ENCODE results near the gene CDCA5.

Gene CDCA5

DNA sequence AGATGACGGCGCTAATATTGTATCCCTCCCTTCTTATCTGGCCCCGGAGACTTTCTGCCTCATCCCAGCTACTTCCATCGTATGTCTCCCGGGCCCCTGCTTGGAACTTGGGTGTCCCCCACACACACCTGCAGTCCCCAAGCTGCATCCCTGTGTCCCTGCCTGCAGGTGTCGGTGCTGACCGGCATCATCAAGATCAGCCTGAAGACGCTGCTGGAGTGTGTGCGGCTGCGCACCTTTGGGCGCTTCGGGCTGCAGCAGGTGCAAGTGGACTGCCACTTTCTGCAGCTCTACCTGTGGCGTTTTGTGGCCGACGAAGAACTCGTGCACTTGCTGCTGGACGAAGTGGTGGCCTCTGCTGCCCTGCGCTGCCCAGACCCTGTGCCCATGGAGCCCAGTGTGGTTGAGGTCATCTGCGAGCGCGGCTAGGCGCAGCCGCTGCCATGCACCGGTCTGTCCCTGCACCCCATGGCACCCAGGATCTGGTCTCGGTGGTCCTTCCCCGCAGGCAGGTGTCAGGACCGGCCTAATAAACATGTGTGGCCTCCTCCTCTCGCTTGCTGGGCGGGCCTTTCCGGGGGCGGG is 27.4 kb upstream of the CDCA5 start:
- Histone ChIP-seq H3K9me2 (replicated peaks; ENCODE audit: insufficient read depth, low read length) (no peaks in the 10 kb centered on the region), H3F3A (ENCODE audit: insufficient read depth) (peaks cover 16% of the 10 kb centered on the region), H4K20me1 (ENCODE audit: low read depth, low read length) (no peaks in the 10 kb centered on the region), H2AFZ (ENCODE audit: low read depth, low read length, severe bottlenecking) (no peak overlapping the region), H3K4me2 (ENCODE audit: low read depth, low read length, poor library complexity, severe bottlenecking) (peak overlapping the region; percentile 24), H3K27ac (ENCODE audit: low read depth, low read length) (no peak overlapping the region), H3K4me3 (ENCODE audit: insufficient read depth, low read length, poor library complexity, severe bottlenecking) (no peak overlapping the region), H3K27me3 (ENCODE audit: low read length) (no peaks in the 10 kb centered on the region), H3K9ac (ENCODE audit: low read length) (no peak overlapping the region; the same call in 1 of the 2 replicates), H3K9me3 (ENCODE audit: insufficient read depth, low read length) (no peaks in the 10 kb centered on the region), H3K79me2 (ENCODE audit: insufficient read depth, low read length) (peaks cover 2% of the 10 kb centered on the region), H3K36me3 (ENCODE audit: low read length) (no peaks in the 10 kb centered on the region)
- TF ChIP-seq, protein P1, sequence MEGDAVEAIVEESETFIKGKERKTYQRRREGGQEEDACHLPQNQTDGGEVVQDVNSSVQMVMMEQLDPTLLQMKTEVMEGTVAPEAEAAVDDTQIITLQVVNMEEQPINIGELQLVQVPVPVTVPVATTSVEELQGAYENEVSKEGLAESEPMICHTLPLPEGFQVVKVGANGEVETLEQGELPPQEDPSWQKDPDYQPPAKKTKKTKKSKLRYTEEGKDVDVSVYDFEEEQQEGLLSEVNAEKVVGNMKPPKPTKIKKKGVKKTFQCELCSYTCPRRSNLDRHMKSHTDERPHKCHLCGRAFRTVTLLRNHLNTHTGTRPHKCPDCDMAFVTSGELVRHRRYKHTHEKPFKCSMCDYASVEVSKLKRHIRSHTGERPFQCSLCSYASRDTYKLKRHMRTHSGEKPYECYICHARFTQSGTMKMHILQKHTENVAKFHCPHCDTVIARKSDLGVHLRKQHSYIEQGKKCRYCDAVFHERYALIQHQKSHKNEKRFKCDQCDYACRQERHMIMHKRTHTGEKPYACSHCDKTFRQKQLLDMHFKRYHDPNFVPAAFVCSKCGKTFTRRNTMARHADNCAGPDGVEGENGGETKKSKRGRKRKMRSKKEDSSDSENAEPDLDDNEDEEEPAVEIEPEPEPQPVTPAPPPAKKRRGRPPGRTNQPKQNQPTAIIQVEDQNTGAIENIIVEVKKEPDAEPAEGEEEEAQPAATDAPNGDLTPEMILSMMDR (IDR thresholded peaks at IDR 0.05; ENCODE audit: insufficient read depth, low read length, poor library complexity, severe bottlenecking), result no peak
- no peak for TF ChIP-seq EZH2phosphoT487 (conservative IDR thresholded peaks at IDR 0.05; ENCODE audit: low read length)

DNA sequence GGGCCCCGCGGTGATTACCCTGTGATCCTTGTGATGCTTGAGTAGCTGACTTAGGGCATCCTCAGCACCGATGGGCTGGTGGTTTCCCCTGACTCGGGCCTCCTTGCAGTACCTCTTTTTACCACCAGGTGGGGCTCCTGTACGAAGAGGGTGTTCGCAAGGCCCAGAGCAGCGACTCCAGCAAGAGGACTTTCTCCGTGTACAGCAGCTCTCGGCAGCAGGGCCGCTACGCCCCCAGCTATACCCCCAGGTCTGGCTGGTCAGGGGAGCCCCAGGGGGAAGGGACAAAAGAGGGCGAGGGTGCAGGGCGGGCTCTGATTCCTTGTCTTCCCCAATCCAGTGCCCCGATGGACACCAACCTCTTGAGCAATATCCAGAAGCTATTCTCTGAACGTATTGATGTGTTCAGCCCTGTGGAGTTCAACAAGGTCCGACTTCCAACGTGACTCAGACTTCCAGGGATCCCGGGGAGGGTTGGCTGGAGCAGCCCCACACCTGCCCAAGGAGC is 26.6 kb upstream of the CDCA5 start:
- peaks cover 16% of the 10 kb centered on the region for H3F3A ChIP-seq (ENCODE audit: insufficient read depth)
- H3K9me2 ChIP-seq (replicated peaks; ENCODE audit: insufficient read depth, low read length), result no peaks in the 10 kb centered on the region
- no peaks in the 10 kb centered on the region for H3K36me3 ChIP-seq (ENCODE audit: low read length)
- peak overlapping the region; percentile 47 for H3K27ac ChIP-seq (ENCODE audit: low read depth, low read length)
- H3K79me2 ChIP-seq (ENCODE audit: insufficient read depth, low read length), result no peaks in the 10 kb centered on the region
- H3K9me3 ChIP-seq (ENCODE audit: insufficient read depth, low read length), result no peaks in the 10 kb centered on the region
- H4K20me1 ChIP-seq (ENCODE audit: low read depth, low read length), result no peaks in the 10 kb centered on the region
- no peak overlapping the region for H2AFZ ChIP-seq (ENCODE audit: low read depth, low read length, severe bottlenecking)
- H3K4me3 ChIP-seq (ENCODE audit: insufficient read depth, low read length, poor library complexity, severe bottlenecking), result no peak overlapping the region
- H3K9ac ChIP-seq (ENCODE audit: low read length), result peak overlapping the region; percentile 14; the same call in 1 of the 2 replicates
- TF ChIP-seq, protein P1 (IDR thresholded peaks at IDR 0.05; ENCODE audit: insufficient read depth, low read length, poor library complexity, severe bottlenecking), result peak; percentile 82
- TF ChIP-seq EZH2phosphoT487 (conservative IDR thresholded peaks at IDR 0.05; ENCODE audit: low read length), result no peak
- H3K27me3 ChIP-seq (ENCODE audit: low read length), result no peaks in the 10 kb centered on the region
- H3K4me2 ChIP-seq (ENCODE audit: low read depth, low read length, poor library complexity, severe bottlenecking), result peak overlapping the region; percentile 15

DNA sequence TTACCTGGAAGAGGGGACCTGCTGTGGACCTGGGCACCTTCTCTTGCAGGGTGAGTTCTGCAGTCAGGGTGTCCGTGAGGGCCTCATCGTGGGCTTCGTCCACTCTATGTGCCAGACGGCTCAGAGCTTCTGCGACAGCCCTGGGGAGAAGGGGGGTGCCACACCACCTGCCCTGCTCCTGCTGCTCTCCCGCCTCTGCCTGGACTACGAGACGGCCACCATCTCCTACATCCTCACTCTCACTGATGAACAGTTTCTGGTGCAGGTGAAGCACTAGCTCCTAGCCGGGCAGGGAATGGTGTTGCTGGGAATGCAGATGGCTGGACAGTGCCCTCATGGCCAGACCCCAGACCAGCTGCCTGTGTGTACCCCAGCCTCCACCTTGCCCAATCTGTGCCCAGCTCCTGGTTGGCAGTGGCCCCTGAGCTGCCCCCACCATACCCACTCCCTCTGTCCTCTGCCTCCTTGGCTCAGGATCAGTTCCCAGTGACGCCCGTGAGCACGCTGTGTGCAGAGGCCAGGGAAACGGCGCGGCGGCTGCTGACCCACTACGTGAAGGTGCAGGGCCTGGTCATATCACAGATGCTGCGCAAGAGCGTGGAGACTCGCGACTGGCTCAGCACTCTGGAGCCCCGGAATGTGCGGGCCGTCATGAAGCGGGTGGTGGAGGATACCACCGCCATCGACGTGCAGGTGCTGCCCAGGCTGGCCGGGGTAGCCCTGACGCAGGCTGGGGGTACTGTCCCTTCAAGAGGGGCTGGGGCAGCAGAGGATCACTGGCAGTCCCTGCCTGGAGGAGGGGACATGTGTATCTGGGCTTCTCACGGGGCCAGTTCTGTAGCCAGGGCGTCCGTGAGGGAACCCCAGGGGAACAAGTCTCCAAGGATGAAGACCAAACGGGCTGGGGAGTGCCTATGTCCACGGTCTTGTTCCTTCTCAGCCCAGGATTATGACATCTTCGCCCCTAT is 25.7 kb upstream of the CDCA5 start:
- no peaks in the 10 kb centered on the region for H3K9me3 ChIP-seq (ENCODE audit: insufficient read depth, low read length)
- H3K27ac ChIP-seq (ENCODE audit: low read depth, low read length), result no peak overlapping the region
- H3K36me3 ChIP-seq (ENCODE audit: low read length), result no peaks in the 10 kb centered on the region
- H3K27me3 ChIP-seq (ENCODE audit: low read length), result no peaks in the 10 kb centered on the region
- TF ChIP-seq, protein P1 (IDR thresholded peaks at IDR 0.05; ENCODE audit: insufficient read depth, low read length, poor library complexity, severe bottlenecking), result no peak
- TF ChIP-seq EZH2phosphoT487 (conservative IDR thresholded peaks at IDR 0.05; ENCODE audit: low read length), result no peak
- no peaks in the 10 kb centered on the region for H3K9me2 ChIP-seq (replicated peaks; ENCODE audit: insufficient read depth, low read length)
- H3K4me2 ChIP-seq (ENCODE audit: low read depth, low read length, poor library complexity, severe bottlenecking), result no peak overlapping the region
- peaks cover 16% of the 10 kb centered on the region for H3F3A ChIP-seq (ENCODE audit: insufficient read depth)
- no peak overlapping the region for H3K9ac ChIP-seq (ENCODE audit: low read length)
- no peaks in the 10 kb centered on the region for H3K79me2 ChIP-seq (ENCODE audit: insufficient read depth, low read length)
- no peaks in the 10 kb centered on the region for H4K20me1 ChIP-seq (ENCODE audit: low read depth, low read length)
- H3K4me3 ChIP-seq (ENCODE audit: insufficient read depth, low read length, poor library complexity, severe bottlenecking), result no peak overlapping the region
- H2AFZ ChIP-seq (ENCODE audit: low read depth, low read length, severe bottlenecking), result no peak overlapping the region

All from SU-DHL-6 (cell line).